Suppressor macrophage (primary cell): ENCODE measurements around the gene OR1D5.
A peak's percentile ranks its signal among the peaks of the same experiment; 100 is the strongest.
"Not testable (repeated sequence)": the region's sequence is repeated elsewhere in the genome, so short reads cannot be mapped to it uniquely, and the experiment has no call there.

ENCODE experiments used
- DNase-seq, 4 experiments: peaks; one replicate each; pipeline ENCODE4 v3.0.0-alpha.2; 2020 to 2022
- total RNA-seq, 17 experiments: gene quantifications; one replicate each; lab custom pipeline; 2026; ENCODE audit warnings: mixed read lengths in 6 of 17, inconsistent platforms in 3 of 17; lab: John Stamatoyannopoulos, UW

The OR1D5 gene, protein sequence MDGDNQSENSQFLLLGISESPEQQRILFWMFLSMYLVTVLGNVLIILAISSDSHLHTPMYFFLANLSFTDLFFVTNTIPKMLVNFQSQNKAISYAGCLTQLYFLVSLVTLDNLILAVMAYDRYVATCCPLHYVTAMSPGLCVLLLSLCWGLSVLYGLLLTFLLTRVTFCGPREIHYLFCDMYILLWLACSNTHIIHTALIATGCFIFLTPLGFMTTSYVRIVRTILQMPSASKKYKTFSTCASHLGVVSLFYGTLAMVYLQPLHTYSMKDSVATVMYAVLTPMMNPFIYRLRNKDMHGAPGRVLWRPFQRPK
- total RNA-seq: 0 to 0.22 (median 0) reads per million in 17 experiments

GRCh38 chr17:3063507-3063906 is at the start of gene OR1D5:
TSS of gene OR1D5 (minus strand) at chr17:3063607. CDS start at chr17:3063607, 0 bp downstream.
- DNase-seq: not testable (repeated sequence)

- DNase-seq: no peak
Observed at GRCh38 chr17:3104322-3104721, 40.9 kb upstream of the OR1D5 start, which contains the start of gene OR1D2. TSS of gene OR1D2 (minus strand) at chr17:3104422. CDS start at chr17:3092996, 11,426 bp downstream.

DNA sequence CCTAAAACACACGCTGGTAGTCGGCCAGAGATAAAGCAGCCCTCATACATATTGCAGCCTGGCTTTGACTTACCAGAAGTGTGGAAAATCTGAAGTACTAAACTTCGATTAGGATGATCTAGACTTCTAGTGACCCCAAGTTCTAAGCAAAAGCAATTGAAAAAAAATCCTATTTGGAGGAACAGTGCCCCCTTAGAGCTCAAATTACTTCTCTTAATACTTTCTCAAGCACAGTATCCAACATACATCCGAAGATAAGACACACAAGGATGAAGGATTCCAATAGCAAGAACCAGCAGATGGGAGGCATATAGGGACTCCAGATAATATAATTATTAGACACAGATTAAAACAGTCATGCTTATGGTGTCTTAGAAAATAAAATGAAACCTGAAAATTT is 10.4 kb upstream of the OR1D5 start:
- not testable (repeated sequence) for DNase-seq

DNA sequence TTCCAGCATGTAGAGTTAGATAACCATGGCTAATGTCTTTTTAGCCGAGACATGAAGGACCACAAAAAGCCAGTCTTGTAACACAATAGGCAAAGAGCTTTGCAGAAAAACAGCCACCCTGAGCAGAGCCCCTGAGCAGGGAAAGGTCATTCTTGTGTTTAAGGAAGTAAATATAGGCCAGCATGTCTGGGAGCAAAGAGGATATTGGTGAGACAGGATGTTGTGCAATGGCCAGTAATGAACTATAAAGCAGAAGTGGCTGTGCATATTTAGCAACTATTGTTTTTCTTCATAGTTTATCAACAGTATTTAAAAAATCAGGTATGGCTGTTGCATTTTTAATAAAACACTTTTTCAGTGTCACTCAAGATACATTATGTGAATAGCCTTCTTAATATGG is 1.8 kb upstream of the OR1D5 start:
- peak; percentile 56 to 81 (median 68) for DNase-seq

DNA sequence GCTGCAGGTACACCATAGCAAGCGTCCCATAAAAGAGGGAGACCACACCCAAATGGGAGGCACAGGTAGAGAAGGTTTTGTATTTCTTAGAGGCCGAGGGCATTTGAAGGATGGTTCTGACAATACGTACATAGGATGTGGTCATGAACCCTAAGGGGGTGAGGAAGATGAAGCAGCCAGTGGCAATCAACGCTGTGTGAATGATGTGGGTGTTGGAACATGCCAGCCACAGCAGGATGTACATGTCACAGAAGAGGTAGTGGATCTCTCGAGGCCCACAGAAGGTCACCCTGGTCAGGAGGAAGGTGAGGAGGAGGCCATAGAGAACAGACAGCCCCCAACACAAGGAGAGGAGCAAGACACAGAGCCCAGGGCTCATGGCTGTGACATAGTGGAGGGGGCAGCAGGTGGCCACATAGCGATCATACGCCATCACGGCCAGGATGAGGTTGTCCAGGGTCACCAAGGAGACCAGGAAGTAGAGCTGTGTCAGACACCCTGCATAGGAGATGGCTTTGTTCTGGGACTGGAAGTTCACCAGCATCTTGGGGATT is 506 bp downstream of the OR1D5 start:
- DNase-seq: not testable (repeated sequence)

GRCh38 chr17:3054868-3055267 is 8.5 kb downstream of the OR1D5 start:
- DNase-seq: not testable (repeated sequence)

DNA sequence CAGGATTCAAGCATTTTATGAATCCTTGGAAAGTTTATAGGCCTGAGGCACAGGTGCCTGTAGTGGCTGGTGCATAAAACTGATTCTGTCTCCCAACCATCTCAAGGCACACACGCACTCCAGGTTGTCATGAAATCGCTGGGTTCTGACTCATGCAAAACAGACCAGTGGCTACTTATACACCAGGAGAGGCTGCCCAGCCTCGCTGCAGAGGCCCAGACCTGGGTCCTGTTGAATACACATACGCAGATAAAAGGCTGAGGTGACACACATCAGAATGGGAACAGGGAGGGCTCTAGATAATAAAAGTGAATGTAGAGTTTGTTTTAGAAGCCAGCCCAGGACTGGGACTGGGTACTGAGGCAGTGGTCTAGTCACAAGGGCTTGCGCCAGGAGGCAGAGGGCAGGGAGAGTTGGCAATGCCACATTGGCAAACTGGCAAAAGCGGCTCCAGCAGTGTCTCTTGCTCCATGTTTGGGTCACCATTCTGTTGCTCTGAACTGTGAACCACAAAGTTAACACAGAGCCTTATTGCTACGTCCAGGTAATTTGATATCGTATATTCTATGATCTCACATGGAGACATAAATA is 13.6 kb downstream of the OR1D5 start:
- DNase-seq: no peak

DNA sequence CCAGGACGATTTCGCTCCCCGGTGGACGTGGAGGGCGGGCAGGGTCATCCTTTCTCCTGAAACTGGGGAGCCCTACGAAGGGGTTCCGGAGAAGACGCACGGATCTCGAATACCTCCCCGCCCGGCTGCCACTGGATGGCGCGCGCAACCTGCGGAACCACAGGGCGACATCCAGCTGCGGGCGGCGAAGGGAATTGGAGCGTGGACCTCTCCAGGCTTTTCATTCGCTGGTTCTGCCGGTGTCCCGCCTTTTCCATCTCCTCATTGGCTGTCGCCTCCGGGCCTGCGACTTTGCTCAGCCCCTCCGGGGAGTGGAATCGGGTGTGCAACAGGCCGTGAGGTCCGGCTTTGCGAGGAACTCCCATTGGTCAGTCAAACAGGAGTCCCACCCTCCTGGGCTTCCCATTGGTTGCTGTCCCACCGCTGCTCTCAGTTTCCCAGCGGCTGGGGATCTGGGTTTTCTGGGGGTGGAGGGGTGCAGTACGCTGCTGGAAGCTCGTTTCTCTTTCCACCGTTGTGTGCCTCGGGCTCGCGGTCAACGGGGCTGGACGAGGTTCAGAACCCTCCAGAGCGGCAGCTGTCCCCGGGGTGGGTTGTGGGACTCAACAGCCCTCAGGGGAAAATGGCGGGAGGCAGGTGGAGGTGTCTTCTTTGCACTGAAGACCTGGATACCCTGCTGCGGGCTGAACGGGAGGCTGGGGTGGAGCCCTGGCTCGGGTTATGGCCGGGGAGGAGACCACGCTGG is 14.5 kb downstream of the OR1D5 start:
- DNase-seq: peak; percentile 97 to 99 (median 98)

- DNase-seq: no peak
Observed at GRCh38 chr17:3046753-3047152, 16.7 kb downstream of the OR1D5 start.

DNA sequence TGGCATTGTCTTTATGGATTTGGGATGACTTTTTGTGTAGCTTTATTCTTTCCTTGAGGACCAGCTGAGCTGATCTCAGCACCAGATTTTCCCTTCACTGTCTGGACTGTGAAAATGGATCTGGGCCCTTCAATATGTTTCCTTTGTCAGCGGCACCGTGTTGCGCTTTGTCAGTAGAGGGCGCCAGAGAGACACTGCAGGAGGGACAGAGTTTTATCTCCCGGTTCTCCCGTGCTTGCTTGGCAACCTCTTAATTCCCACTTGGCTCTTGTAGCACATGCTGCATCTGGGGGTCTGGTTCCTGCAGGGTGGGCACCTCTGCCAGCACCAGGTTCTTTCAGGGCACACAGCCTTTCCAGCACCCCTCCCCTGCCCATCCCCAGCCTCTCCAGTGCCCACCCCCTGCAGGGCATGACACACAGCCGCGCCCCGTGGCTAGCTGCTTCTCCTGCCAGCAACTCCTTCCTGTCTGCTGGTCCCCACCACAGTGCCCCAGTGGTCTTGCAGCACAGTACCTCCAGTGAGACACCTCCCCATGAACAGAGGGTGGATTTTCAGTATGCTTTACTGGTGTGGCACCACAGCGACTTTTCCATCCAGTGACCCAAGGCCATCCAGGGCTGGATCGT is 19.6 kb downstream of the OR1D5 start:
- DNase-seq: peak in 2 of 4 experiments; percentile 29 to 33

DNA sequence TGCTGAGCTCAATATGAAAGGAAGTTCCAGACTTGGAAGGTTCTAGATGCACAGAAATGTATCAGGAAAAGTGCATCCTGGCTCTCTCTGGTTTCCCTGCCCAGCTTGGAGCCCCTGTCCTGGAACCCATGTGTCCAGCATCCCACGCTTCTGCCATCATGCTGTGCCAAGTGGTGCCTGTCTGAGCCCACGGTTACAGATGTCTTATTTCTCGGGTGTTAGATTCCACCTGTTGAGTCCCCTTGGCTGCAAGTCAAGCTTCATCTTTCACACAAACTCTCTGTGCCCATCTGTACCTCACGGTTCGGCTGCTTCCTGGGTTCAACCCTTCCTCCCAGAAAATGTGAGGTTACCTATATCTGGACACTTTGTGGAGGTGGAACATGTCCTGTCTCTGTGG is 22.5 kb downstream of the OR1D5 start:
- DNase-seq: no peak

DNA sequence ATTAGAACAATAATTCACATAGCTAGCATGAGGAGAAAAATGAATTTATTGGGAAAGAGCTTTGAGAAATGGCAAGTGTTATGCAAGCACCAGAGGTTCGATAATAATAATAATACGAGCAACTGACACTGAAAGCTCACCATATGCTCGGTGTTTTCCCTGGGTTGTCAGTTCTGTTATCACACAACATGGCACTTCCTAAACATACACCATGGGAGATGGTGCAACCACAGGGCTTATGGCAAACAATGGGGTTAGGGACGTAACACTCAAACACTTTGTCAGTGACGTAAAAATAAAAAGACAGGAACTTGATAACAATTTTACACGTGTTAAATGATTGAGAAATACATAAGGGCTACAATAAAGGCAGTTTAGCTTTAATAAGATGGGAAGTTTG is 23.7 kb downstream of the OR1D5 start:
- peak; percentile 44 to 73 (median 51) for DNase-seq

DNA sequence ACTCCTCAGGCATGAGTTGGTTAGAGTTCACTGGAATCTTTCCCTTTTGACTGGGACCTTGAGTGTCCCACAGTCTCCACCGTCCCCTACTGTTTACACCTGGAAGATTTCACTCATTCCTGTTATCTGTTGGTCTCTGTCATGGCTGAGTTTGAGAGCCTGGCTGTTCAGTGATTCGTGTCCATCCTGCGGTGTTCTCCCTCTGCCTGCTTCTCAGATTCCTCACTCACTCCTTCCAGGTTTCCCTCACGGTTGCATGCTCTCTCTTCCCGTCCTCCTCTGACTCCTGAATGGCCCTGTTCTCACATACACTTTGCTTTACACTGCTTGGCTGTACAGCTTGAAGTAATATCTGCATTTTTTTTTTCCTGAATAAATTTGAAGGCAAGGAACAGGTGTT is 24.5 kb downstream of the OR1D5 start:
- no peak for DNase-seq

- no peak for DNase-seq
Observed at GRCh38 chr17:3037259-3037658, 26.1 kb downstream of the OR1D5 start.

DNA sequence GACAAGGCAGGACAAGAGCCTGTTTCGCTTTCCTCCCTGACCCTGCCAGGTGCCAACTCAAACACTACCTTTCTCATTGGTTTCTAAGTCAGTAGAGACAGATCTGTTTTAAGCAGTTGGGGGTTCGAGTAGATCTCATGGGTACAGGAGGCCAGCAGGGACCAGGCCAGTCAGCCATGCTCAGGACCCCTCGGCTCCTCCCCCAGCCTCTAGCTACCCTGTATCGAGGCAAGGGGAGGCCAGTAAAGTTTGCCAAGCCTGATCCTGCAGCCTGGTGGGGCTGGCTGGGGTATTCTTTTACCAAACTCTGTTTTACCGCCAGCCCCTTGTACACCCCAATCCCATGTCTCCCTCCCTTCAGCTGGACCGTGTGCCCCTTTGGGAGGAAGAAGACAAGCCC is 26.6 kb downstream of the OR1D5 start:
- no peak for DNase-seq

- DNase-seq: no peak
Observed at GRCh38 chr17:3035968-3036280, 27.5 kb downstream of the OR1D5 start.

- DNase-seq: no peak
Observed at GRCh38 chr17:3035256-3035967, 28.0 kb downstream of the OR1D5 start.

GRCh38 chr17:3034578-3034920 is 28.9 kb downstream of the OR1D5 start:
- no peak for DNase-seq

- no peak for DNase-seq
Observed at GRCh38 chr17:3033741-3034577, 29.4 kb downstream of the OR1D5 start.

- DNase-seq: no peak
Observed at GRCh38 chr17:3033248-3033640, 30.2 kb downstream of the OR1D5 start.
